Sigmoid colon (tissue), 7 donors: Measurements from ENCODE around the gene CHRNB2. TPM values are rescaled to one million over a fixed set of nuclear protein-coding genes. Genes with fewer than 3 reads are reported as not detected.

ENCODE experiments used
- DNase-seq: peaks from one replicate; pipeline ENCODE4 v3.0.0-alpha.2; 2019
- H3K27ac ChIP-seq, 4 donors: fragments of 200-600 bp; sonication (generic); one replicate each; pipeline ENCODE4 v1.5.1; 2016 to 2019; ENCODE audit warnings: mild to moderate bottlenecking in 1 of 4
- H3K27me3 ChIP-seq, 3 donors: fragments of 200-600 bp; sonication (generic); one replicate each; pipeline ENCODE4 v1.5.1; 2019; ENCODE audit warnings: mild to moderate bottlenecking in 1 of 3
- H3K36me3 ChIP-seq, 4 donors: fragments of 200-600 bp; sonication (generic); one replicate each; pipeline ENCODE4 v1.5.1; 2016 to 2019
- H3K4me1 ChIP-seq, 4 donors: fragments of 200-600 bp; sonication (generic); one replicate each; pipeline ENCODE4 v1.5.1; 2017 to 2019
- H3K4me3 ChIP-seq, 4 donors: fragments of 200-600 bp; sonication (generic); one replicate each; pipeline ENCODE4 v1.5.1; 2017 to 2019; ENCODE audit warnings: mild to moderate bottlenecking in 2 of 4, moderate library complexity in 1 of 4
- H3K9me3 ChIP-seq, 4 donors: fragments of 200-600 bp in 3 of 4; sonication (generic) in 3 of 4; one replicate each; pipeline versions ENCODE4 v1.5.1 to v1.6.1; 2013 to 2019
- EP300 ChIP-seq, 4 donors: sonication (generic); formaldehyde crosslinking; IDR thresholded peaks; one replicate each; pipeline ENCODE4 v1.6.1; 2017; ENCODE audit warnings: antibody characterized with exemption in 4 of 4
- POLR2A ChIP-seq, 2 donors: fragments of 450-650 bp; IDR thresholded peaks; one replicate each; pipeline ENCODE4 v1.6.1; 2016; ENCODE audit warnings: antibody characterized with exemption in 2 of 2, mild to moderate bottlenecking in 2 of 2, moderate library complexity in 2 of 2
- POLR2AphosphoS5 ChIP-seq, 4 donors: sonication (generic); formaldehyde crosslinking; IDR thresholded peaks; one replicate each; pipeline ENCODE4 v1.6.1; 2017; ENCODE audit warnings: antibody characterized with exemption in 4 of 4
- WGBS, 2 donors: extraction: QIAGEN DNeasy Blood & Tissue Kit; methylation state at CpG; one replicate each; pipeline ENCODE4 v1.1.7; 2013; 5-methylcytosine and 5-hydroxymethylcytosine counted together
- intact Hi-C: fragments of 100-400 bp; cut with DNase I; formaldehyde crosslinking; loops from one replicate; pipeline ENCODE4 v1.15.1; 2023
- polyA plus RNA-seq, 3 donors: library from polyadenylated mRNA; stranded (reverse); fragments of 200-250 nt; gene quantifications; one replicate each; pipeline ENCODE4 v1.2.3, GENCODE V29; 2013
- total RNA-seq, 4 donors: library from RNA; depleted of rRNA; stranded (reverse); fragments of >200 nt; gene quantifications; one replicate each; pipeline ENCODE4 v1.1.0, GENCODE V29; 2016
- TF ChIP-seq, protein P1 (sequence below), 4 experiments: fragments of 450-650 bp in 3 of 4; fragments of 200-600 bp in 1 of 4; IDR thresholded peaks; one replicate each; pipeline ENCODE4 v1.5.1; 2016 to 2019; ENCODE audit warnings: antibody characterized with exemption in 4 of 4, mild to moderate bottlenecking in 3 of 4, moderate library complexity in 2 of 4
- donor health status: healthy with polysubstance abuse.
- donor health status: Bipolar disorder and iron deficiency.
- donor health status: healthy.

The CHRNB2 gene
- total and polyA plus RNA-seq, 7 donors: under 0.01 to 1.7 (median 0.95) TPM; not detected in 2

DNA sequence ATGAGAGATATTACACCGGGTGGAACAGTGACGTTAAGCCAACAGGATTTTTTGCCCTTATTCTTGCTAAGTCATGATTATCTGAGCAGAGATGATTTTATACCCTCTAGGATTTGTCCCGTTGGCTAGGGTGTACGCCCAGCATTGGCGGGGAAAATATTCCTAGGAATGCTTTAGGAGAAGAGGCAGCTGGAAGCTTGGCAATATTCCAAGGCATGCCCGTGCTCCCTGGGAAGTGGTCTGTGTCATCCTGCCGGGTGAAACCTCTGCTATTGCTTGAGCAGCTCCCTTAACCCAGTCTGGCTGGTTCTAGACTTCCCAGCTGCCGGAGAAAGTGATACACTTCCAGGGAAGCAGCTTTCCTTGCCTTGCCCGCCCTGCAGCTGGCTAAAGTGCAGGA, 16.2 kb downstream of the CHRNB2 start:
- H3K36me3 ChIP-seq: peaks cover 46 to 100% (median 75%) of the 10 kb centered on the region in 4 donors
- no peaks in the 10 kb centered on the region for H3K9me3 ChIP-seq
- intact Hi-C loops: no loop called here
- H3K27ac ChIP-seq: peak overlapping the region in 3 of 4 donors; percentile 1 to 47 (median 30)
- H3K27me3 ChIP-seq: no peaks in the 10 kb centered on the region
- peaks cover 0 to 17% (median 10%) of the 10 kb centered on the region in 4 donors for H3K4me1 ChIP-seq
- TF ChIP-seq, protein P1, sequence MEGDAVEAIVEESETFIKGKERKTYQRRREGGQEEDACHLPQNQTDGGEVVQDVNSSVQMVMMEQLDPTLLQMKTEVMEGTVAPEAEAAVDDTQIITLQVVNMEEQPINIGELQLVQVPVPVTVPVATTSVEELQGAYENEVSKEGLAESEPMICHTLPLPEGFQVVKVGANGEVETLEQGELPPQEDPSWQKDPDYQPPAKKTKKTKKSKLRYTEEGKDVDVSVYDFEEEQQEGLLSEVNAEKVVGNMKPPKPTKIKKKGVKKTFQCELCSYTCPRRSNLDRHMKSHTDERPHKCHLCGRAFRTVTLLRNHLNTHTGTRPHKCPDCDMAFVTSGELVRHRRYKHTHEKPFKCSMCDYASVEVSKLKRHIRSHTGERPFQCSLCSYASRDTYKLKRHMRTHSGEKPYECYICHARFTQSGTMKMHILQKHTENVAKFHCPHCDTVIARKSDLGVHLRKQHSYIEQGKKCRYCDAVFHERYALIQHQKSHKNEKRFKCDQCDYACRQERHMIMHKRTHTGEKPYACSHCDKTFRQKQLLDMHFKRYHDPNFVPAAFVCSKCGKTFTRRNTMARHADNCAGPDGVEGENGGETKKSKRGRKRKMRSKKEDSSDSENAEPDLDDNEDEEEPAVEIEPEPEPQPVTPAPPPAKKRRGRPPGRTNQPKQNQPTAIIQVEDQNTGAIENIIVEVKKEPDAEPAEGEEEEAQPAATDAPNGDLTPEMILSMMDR (IDR thresholded peaks at IDR 0.05): no peak
- TF ChIP-seq POLR2A (IDR thresholded peaks at IDR 0.05) (no peak), EP300 (IDR thresholded peaks at IDR 0.05) (no peak), POLR2AphosphoS5 (IDR thresholded peaks at IDR 0.05) (no peak)
- no peak for DNase-seq
- no peak overlapping the region for H3K4me3 ChIP-seq
- 66 to 76% methylated on average over 9 of the region's 9 CpGs for WGBS, 2 donors

DNA sequence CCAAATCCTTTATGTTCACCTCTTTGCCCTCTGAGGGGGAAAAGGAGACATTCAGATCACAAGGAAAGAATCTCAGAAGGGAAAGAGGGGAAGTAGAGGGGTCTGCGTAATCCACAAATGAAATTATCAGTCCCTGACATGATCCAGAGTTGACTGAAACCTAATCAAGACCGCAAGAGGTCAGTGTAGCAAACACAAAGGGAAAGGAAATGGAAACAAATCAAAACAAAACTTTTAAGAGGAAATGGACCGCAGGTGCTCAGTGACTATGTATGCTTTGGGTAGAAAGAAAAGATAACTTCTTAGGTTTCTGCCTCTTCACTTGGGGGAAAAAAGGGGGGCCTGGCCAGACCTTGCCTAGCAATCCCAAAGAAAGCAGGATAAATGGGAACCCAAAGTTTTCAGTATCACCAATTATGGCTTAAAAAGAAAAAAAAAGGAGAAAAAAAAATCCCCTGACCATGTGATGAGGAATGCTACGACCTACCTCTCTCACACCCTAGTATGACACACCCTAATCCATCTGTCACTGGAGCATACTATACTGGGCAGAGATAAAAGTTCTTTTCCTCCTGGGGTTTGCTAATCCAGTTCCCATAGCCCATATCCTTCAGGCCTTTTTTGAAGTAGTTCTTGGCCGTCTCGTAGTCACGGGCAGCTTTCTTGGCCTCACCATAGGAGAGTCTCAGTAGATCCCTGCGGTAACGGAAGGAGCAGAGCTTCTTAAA, 16.9 kb downstream of the CHRNB2 start:
- H3K9me3 ChIP-seq: no peaks in the 10 kb centered on the region
- intact Hi-C loops: no loop called here
- TF ChIP-seq, protein P1 (IDR thresholded peaks at IDR 0.05): no peak
- TF ChIP-seq POLR2AphosphoS5 (IDR thresholded peaks at IDR 0.05) (no peak), POLR2A (IDR thresholded peaks at IDR 0.05) (no peak)
- H3K4me1 ChIP-seq: peaks cover 0 to 17% (median 10%) of the 10 kb centered on the region in 4 donors
- no peak overlapping the region for H3K4me3 ChIP-seq
- WGBS, 2 donors: 83% methylated on average over 9 of the region's 9 CpGs
- peaks cover 53 to 100% (median 82%) of the 10 kb centered on the region in 4 donors for H3K36me3 ChIP-seq
- DNase-seq: no peak
- no peaks in the 10 kb centered on the region for H3K27me3 ChIP-seq
- peak overlapping the region in 3 of 4 donors; percentile 1 to 47 (median 30) for H3K27ac ChIP-seq

DNA sequence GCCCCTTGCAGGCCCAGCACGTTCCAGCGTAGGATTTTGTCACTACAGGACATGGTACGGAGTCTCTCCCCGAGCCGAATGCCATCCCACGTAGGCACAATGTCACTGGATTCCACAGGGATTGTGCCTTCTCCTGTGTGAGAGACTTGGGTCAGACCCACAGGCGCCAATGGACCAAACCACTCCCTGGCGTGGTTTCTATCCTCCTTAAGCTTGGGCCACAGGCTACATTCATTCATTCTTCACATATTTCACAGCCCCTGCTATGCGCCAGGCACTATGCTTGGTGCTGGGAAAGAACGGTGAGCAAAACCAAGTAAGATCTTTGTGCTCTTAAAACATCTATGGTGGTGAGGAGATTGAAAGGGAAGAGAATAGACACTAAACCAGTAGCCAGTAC, 18.7 kb downstream of the CHRNB2 start:
- Histone ChIP-seq H3K36me3 (peaks cover 65 to 100% (median 85%) of the 10 kb centered on the region in 4 donors), H3K27ac (no peak overlapping the region), H3K4me3 (no peak overlapping the region), H3K27me3 (no peaks in the 10 kb centered on the region), H3K9me3 (no peaks in the 10 kb centered on the region), H3K4me1 (peaks cover 0 to 17% (median 10%) of the 10 kb centered on the region in 4 donors)
- TF ChIP-seq, protein P1 (IDR thresholded peaks at IDR 0.05): no peak
- TF ChIP-seq EP300 (IDR thresholded peaks at IDR 0.05): no peak
- no peak for TF ChIP-seq POLR2AphosphoS5 (IDR thresholded peaks at IDR 0.05)
- no peak for TF ChIP-seq POLR2A (IDR thresholded peaks at IDR 0.05)
- 91 to 94% methylated on average over 10 of the region's 10 CpGs for WGBS, 2 donors
- no peak for DNase-seq
- intact Hi-C loops: no loop called here

DNA sequence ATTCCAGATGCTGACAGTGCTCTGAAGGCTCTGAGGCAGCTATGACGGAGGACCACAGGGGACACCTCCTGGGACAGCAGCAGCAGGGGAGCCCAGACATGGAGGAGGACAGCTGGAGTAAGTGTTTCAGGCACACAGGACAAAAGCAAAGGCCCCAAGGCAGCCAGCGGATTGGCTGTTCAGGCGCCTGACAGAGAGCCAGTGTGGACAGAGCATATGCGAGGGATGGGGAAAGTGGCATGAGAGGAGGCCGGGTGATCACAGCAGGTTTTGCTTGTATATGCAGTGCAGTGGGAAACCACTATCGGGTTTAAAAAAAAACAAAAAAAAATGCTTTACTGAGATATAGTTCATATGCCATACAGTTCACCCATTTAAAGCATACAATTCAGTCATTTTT, 19.1 kb downstream of the CHRNB2 start:
- no peaks in the 10 kb centered on the region for H3K27me3 ChIP-seq
- no peak overlapping the region for H3K27ac ChIP-seq
- peaks cover 0 to 17% (median 10%) of the 10 kb centered on the region in 4 donors for H3K4me1 ChIP-seq
- DNase-seq: no peak
- H3K36me3 ChIP-seq: peaks cover 65 to 100% (median 88%) of the 10 kb centered on the region in 4 donors
- WGBS, 2 donors: 95 to 96% methylated on average over 6 of the region's 6 CpGs
- TF ChIP-seq, protein P1 (IDR thresholded peaks at IDR 0.05): no peak
- no peak for TF ChIP-seq POLR2AphosphoS5 (IDR thresholded peaks at IDR 0.05)
- TF ChIP-seq POLR2A (IDR thresholded peaks at IDR 0.05): no peak
- no peak for TF ChIP-seq EP300 (IDR thresholded peaks at IDR 0.05)
- intact Hi-C loops: no loop called here
- H3K4me3 ChIP-seq: no peak overlapping the region
- no peaks in the 10 kb centered on the region for H3K9me3 ChIP-seq
